Endothelial cell of umbilical vein (primary cell): Measurements from ENCODE around the gene RAD51B.

Source experiments
- EZH2 ChIP-seq: IDR thresholded peaks from 2 replicates; pipeline ENCODE4 v1.6.1; 2012; ENCODE audit warnings: borderline replicate concordance, low read depth, mild to moderate bottlenecking, moderate library complexity, low read length, inconsistent platforms; ENCODE audit not compliant: severe bottlenecking
- POLR2A ChIP-seq: IDR thresholded peaks from 2 replicates; pipeline ENCODE4 v1.6.1; 2012; ENCODE audit warnings: low read depth, mild to moderate bottlenecking, control low read depth, low read length
- POLR2AphosphoS5 ChIP-seq: IDR thresholded peaks from 2 replicates; pipeline ENCODE4 v1.6.1; 2012; ENCODE audit warnings: low read depth, mild to moderate bottlenecking, control low read depth, low read length, moderate library complexity; ENCODE audit not compliant: insufficient read depth
- TF ChIP-seq, protein P1 (sequence below), 2 donors: IDR thresholded peaks; 1 replicate in 1 of 2; 2 replicates in 1 of 2; pipeline ENCODE4 v1.5.1; 2011; ENCODE audit warnings: low read length in 2 of 2, mild to moderate bottlenecking in 2 of 2, moderate library complexity in 2 of 2, control low read depth in 1 of 2, inconsistent platforms in 1 of 2, low read depth in 1 of 2; ENCODE audit not compliant: insufficient read depth in 1 of 2; ENCODE audit errors: extremely low read depth in 1 of 2

DNA sequence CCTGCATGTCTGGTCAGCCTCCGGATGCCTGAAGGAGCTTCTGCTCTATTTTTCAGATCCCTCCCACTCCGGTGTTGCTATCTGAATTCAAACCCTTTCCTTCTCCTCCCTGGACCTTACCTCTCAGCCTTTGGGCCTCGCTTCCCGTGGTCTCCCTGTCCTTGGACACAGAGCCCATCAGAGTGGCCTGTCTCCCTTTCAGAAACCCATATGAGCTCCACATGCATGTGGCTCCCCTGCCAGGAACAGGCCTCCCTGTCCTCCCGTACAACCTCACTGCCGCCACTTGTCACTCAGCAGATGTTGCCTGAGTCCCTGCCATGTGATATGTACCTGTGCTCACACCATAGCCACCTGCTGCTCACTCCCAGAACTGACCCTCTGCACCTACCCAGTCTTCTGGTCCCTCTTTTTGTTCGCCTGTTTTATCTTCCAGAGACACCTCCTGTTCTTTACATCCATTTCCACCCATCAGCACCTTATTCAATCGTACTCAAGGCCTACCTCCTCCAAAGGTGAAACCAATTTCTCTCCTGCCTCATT is 790.7 kb downstream of the RAD51B start:
- TF ChIP-seq POLR2A (no peak), POLR2AphosphoS5 (no peak), EZH2 (no peak)
- TF ChIP-seq, protein P1, sequence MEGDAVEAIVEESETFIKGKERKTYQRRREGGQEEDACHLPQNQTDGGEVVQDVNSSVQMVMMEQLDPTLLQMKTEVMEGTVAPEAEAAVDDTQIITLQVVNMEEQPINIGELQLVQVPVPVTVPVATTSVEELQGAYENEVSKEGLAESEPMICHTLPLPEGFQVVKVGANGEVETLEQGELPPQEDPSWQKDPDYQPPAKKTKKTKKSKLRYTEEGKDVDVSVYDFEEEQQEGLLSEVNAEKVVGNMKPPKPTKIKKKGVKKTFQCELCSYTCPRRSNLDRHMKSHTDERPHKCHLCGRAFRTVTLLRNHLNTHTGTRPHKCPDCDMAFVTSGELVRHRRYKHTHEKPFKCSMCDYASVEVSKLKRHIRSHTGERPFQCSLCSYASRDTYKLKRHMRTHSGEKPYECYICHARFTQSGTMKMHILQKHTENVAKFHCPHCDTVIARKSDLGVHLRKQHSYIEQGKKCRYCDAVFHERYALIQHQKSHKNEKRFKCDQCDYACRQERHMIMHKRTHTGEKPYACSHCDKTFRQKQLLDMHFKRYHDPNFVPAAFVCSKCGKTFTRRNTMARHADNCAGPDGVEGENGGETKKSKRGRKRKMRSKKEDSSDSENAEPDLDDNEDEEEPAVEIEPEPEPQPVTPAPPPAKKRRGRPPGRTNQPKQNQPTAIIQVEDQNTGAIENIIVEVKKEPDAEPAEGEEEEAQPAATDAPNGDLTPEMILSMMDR (IDR thresholded peaks at IDR 0.05; ENCODE audit: extremely low read depth in 1 of 2, insufficient read depth in 1 of 2, low read depth in 1 of 2, low read length in 2 of 2), result no peak
